GM21619 (cell line): ENCODE results near the gene ATP5PF.
"Not testable (repeated sequence)": the region's sequence is repeated elsewhere in the genome, so short reads cannot be mapped to it uniquely, and the experiment has no call there.

Source experiments
- ATAC-seq: cut with Tn5 transposase; IDR thresholded peaks from one replicate; pipeline ENCODE4 v1.9.1; 2021; ENCODE audit not compliant: unreplicated experiment

ATP5PF gene

DNA sequence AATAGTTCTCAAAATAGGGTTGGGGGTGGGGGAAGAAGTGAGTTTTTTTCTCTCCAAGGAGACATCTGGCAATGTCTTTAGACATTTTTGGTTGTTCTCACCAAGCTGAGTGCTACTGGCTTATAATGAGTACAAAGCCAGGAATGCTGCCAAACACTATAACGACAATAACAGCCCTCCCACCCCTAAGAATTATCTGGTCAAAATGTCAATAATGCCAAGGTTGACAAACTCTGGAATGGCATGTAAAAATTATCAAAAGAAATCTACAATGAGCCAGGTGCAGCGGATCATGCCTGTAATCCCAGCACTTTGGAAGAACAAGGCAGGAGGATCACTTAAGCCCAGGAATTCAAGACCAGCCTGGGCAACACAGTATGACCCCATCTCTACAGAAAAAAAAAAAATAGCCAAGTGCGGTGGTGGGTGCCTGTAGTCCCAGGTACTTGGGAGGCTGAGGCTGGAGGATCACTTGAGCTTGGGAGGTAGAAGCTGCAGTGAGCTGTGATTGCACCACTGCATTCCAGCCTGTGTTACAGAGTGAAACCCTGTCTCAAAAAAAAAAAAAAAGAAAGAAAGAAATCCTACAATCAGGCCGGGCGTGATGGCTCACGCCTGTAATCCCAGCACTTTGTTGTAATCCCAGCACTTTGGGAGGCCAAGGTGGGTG is 2.5 kb downstream of the ATP5PF start:
- ATAC-seq, result no peak

DNA sequence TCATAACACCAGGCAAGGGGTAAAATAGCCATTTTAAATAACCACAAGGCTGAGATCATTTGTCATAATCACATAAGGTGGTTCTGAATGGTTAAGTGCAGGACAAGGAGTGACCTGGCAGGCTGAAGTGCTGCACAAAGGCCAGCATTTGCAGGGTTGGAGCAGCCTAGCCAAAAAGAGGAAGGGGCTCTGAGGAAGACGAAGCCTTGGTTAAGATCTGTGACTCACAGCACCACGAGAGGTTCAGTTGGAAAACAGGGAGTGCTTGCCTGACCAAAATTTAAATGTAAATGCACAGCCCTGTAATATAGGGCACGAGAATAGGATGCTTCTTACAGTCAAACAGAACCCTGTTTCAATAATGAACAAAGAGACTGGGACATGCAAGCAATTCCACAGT is 12.1 kb downstream of the ATP5PF start:
- ATAC-seq, result no peak

DNA sequence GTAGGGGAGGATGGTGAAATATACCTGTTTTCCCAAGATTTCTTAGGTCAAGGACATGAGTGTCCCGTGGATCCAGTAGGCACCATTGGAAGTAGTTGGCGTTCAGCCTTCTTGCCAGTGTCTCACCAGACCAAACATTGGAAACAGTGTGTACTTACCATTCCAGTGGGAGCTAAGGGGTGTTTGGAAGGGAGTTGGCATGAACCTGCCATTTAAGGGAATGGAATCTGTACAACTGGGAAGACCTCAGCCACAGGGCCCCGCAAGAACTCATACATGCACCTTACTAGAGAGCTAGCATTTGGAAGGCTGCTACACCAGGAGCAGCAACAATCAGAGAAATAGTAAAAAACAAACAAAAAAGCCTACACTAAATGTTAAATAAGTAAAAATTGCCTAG is 12.7 kb downstream of the ATP5PF start:
- ATAC-seq, result no peak

DNA sequence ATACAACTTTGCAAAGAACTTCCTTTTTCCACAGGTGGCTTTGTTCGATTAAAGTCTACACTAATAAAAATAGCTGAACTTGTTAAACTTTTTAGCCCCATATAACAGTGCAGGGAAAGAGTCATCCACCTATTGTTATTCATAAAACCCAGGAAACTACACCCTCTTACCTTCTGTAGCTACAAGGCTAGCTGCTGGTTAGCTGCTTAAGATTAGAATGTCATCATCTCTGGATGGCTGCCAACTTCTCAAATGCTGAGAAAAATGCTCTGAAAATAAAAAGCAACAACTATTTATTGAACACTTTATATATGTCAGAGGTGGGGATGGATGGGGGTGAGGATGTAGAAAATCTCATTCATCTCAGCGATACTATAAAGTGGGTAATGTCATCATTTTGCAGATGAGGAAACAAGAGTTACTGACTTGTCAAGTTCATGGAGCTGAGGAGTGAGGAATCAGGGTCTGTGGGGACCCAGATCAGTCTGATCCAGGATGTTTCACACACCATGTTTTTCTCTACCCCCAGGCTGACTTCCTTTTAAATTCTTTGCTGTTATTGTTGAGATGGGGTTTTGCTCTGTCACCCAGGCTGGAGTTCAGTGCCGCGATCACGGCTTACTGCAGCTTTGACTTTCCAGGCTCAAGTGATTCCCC is 17.1 kb downstream of the ATP5PF start:
- ATAC-seq, result no peak

- not testable (repeated sequence) for ATAC-seq
Measured at GRCh38 chr21:25714066-25714465, 20.6 kb downstream of the ATP5PF start.

DNA sequence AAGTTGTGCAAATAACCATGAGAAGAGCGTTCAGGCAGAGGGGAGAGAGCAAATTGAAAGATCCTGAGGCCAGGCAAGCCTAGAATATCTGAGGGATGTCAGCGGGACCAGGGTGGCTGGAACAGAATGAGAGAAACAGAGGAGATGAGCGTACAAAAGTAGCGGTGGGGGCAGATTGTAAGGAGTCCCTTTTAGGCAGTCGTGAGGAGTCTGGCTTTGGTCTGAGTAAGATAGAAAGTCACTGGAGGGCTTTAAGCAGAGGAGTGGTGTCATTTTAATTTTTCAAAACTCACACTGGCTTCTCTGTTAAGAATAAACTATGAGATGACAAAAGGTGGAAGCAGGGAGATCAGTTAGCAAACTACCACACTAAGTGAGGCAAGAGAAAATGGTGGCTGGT is 24.2 kb downstream of the ATP5PF start:
- ATAC-seq, result no peak

DNA sequence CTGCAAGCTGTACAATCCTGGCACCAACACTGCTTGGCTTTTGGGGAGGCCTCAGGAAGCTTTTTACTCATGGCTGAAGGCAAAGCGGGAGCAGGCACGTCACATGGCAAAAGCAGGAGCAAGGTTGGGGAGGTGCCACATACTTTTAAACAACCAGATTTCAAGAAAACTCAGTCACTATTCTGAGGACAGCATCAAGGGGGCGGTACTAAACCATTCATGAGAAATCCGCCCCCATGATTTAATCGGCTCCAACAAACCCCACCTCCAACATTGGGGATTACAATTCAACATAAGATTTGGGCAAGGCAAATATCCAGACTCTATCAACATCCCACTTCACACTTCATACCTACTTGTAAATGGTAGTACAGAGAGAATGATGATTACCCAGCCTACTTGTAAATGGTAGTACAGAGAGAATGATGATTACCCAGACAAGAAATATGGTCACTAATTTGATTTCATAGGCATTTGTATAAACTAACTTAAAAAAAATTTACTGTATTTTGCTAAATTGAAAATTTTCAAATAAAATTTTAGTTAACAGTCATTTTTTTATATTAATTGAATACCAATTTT is 24.9 kb downstream of the ATP5PF start:
- ATAC-seq, result no peak

- ATAC-seq, result no peak
Measured at GRCh38 chr21:25708467-25709065, 26.1 kb downstream of the ATP5PF start.

- no peak for ATAC-seq
Measured at GRCh38 chr21:25701529-25701928, 33.2 kb downstream of the ATP5PF start.

GRCh38 chr21:25700741-25701140 is 34.0 kb downstream of the ATP5PF start:
- ATAC-seq, result no peak

GRCh38 chr21:25695461-25695860 is 39.2 kb downstream of the ATP5PF start:
- ATAC-seq, result not testable (repeated sequence)

DNA sequence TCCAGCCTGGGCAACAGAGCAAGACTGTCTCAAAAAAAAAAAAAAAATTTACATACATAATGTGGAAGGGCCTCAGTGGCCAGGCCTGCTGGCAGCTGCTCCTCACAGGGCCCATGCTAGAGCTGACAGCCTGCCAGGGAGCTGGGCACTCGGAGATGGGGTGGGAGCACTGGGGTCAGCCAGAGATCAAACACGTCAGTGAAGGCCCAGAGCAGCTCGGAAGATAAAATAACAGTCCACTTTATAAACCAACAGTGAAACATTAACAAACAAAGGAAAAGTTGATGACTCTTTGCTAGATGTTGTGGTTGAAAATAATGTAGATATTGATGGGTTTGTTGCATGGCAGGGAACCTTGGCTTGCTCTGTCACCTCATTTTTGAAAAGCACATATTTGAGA is 42.7 kb downstream of the ATP5PF start:
- ATAC-seq, result no peak

- no peak for ATAC-seq
Measured at GRCh38 chr21:25689226-25689625, 45.5 kb downstream of the ATP5PF start.

DNA sequence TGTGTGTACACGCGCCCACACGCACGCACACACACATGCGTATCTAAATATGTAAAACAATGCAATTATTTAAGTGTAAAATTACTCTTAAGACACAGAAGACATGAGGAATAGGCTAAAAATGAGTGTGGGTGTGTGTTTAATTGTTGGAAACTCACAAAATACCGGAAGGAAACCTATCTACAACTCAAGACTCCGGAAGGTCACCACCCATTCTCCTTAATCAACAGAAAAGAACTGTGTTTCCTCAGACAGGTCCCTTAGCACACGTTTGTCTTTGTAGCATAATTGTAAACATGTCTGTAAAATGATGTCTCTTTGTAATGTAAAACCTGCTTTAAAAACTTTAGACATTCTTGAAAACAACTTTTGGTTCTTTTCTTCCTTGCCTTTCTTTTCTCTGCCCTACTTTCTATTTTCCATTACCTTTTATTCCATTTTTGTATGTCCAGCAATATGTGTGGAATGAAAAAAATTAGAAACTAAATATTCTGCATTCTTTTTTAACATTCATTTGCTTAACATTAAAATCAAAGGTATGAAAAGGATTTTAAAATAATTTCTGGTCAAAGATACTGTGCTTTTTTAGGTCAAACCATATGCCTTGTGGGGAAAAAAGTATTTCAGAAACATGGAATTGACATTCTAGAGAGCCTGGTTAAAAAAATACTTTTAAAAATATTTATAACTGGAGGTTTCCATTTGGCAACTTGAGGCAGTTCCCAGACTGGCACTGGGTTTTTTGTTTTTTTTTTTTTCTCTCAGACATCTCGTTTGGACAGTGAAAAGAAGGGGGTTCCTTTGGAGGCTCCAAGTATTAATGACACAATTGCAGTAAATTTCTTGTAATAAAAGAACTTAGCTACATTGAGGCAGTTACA is 46.2 kb downstream of the ATP5PF start:
- no peak for ATAC-seq

GRCh38 chr21:25687787-25688186 is 46.9 kb downstream of the ATP5PF start:
- no peak for ATAC-seq

GRCh38 chr21:25682382-25682781 is 52.3 kb downstream of the ATP5PF start:
- ATAC-seq, result no peak

GRCh38 chr21:25676451-25676850 is 58.3 kb downstream of the ATP5PF start:
- ATAC-seq, result no peak
